H1 (cell line): ENCODE measurements around the gene EPHA3.

Source experiments
- CHD1 ChIP-seq: IDR thresholded peaks from 2 replicates; pipeline ENCODE4 v1.6.1; 2012; ENCODE audit warnings: low read depth, low read length, improper control_type of control experiment
- CTCF ChIP-seq, 3 experiments: IDR thresholded peaks; 1 replicate in 2 of 3; 2 replicates in 1 of 3; pipeline versions ENCODE4 v1.5.1 to v1.6.1; 2011; ENCODE audit warnings: low read length in 3 of 3, mild to moderate bottlenecking in 3 of 3, inconsistent platforms in 2 of 3, low read depth in 1 of 3, moderate library complexity in 1 of 3; ENCODE audit not compliant: insufficient read depth in 1 of 3; ENCODE audit errors: control extremely low read depth in 1 of 3
- EP300 ChIP-seq, 2 experiments: IDR thresholded peaks; 1 replicate in 1 of 2; 2 replicates in 1 of 2; pipeline ENCODE4 v1.6.1; 2011 to 2012; ENCODE audit warnings: low read depth in 2 of 2, low read length in 2 of 2, mild to moderate bottlenecking in 2 of 2, borderline replicate concordance in 1 of 2, inconsistent platforms in 1 of 2, moderate library complexity in 1 of 2
- EZH2 ChIP-seq: fragments of 200-600 bp; sonication (generic); IDR thresholded peaks from 2 replicates; pipeline ENCODE4 v1.7.1; 2012; ENCODE audit warnings: low read depth, mild to moderate bottlenecking, moderate library complexity, low read length, inconsistent platforms; ENCODE audit not compliant: severe bottlenecking
- GTF2F1 ChIP-seq: IDR thresholded peaks from 2 replicates; pipeline ENCODE4 v1.6.1; 2012; ENCODE audit warnings: low read depth, low read length, improper control_type of control experiment, borderline replicate concordance
- HDAC6 ChIP-seq: IDR thresholded peaks from one replicate; pipeline ENCODE4 v1.7.1; 2012; ENCODE audit warnings: low read depth, mild to moderate bottlenecking, inconsistent platforms, low read length, moderate library complexity
- POLR2A ChIP-seq, 2 experiments: IDR thresholded peaks; 1 replicate in 1 of 2; 2 replicates in 1 of 2; pipeline ENCODE4 v1.6.1; 2011; ENCODE audit warnings: low read depth in 2 of 2, low read length in 2 of 2, mild to moderate bottlenecking in 2 of 2; ENCODE audit errors: control extremely low read depth in 1 of 2
- RFX5 ChIP-seq: IDR thresholded peaks from 2 replicates; pipeline ENCODE4 v1.6.1; 2011; ENCODE audit warnings: low read depth, low read length, improper control_type of control experiment, borderline replicate concordance
- SIX5 ChIP-seq: IDR thresholded peaks from 2 replicates; pipeline ENCODE4 v1.6.1; 2011; ENCODE audit warnings: mild to moderate bottlenecking, low read depth, low read length

GRCh38 chr3:89276116-89276515 is 168.7 kb downstream of the EPHA3 start:
- TF ChIP-seq CTCF (IDR thresholded peaks at IDR 0.05; ENCODE audit: control extremely low read depth in 1 of 3, insufficient read depth in 1 of 3, low read depth in 1 of 3, low read length in 3 of 3), result no peak
- no peak for TF ChIP-seq RFX5
- no peak for TF ChIP-seq GTF2F1
- no peak for TF ChIP-seq EZH2
- no peak for TF ChIP-seq POLR2A (IDR thresholded peaks at IDR 0.05; ENCODE audit: control extremely low read depth in 1 of 2, low read depth in 2 of 2, low read length in 2 of 2)
- no peak for TF ChIP-seq SIX5
- TF ChIP-seq EP300 (IDR thresholded peaks at IDR 0.05; ENCODE audit: borderline replicate concordance in 1 of 2, low read depth in 2 of 2, low read length in 2 of 2), result no peak
- no peak for TF ChIP-seq CHD1
- TF ChIP-seq HDAC6, result no peak
